Activated CD4-positive, alpha-beta T cell treated with anti-CD3 and anti-CD28 coated beads, Interleukin-2, amount 50 U/mL, for 1 hour (primary cell): ENCODE measurements around the gene ANKFN1.

ENCODE experiments used
- DNase-seq: peaks from one replicate; pipeline ENCODE4 v3.0.0-alpha.2; 2020

ANKFN1 gene

GRCh38 chr17:56521414-56522141, 368.3 kb downstream of the ANKFN1 start:
- no peak for DNase-seq

- DNase-seq = no peak
Observed at GRCh38 chr17:56523042-56523441, 369.8 kb downstream of the ANKFN1 start.

- DNase-seq = no peak
Observed at GRCh38 chr17:56528696-56529095, 375.4 kb downstream of the ANKFN1 start.

- DNase-seq = no peak
Observed at GRCh38 chr17:56532926-56533325, 379.7 kb downstream of the ANKFN1 start.

GRCh38 chr17:56536766-56537165, 383.5 kb downstream of the ANKFN1 start:
- no peak for DNase-seq

- DNase-seq = no peak
Observed at GRCh38 chr17:56540836-56541235, 387.6 kb downstream of the ANKFN1 start.

GRCh38 chr17:56543280-56543679, 390.0 kb downstream of the ANKFN1 start:
- DNase-seq = no peak

GRCh38 chr17:56545106-56545505, 391.8 kb downstream of the ANKFN1 start:
- DNase-seq = no peak

GRCh38 chr17:56545930-56546329, 392.7 kb downstream of the ANKFN1 start:
- DNase-seq = no peak

GRCh38 chr17:56548661-56549060, 395.4 kb downstream of the ANKFN1 start:
- DNase-seq = no peak

GRCh38 chr17:56549501-56549900, 396.2 kb downstream of the ANKFN1 start:
- no peak for DNase-seq

GRCh38 chr17:56557682-56558081, 404.4 kb downstream of the ANKFN1 start:
- DNase-seq = no peak

GRCh38 chr17:56558088-56558487, 404.8 kb downstream of the ANKFN1 start:
- no peak for DNase-seq
